GM18505 (cell line): ENCODE results near the gene CRACDL.
"Not testable (repeated sequence)": the region's sequence is repeated elsewhere in the genome, so short reads cannot be mapped to it uniquely, and the experiment has no call there.

Source experiments
- ATAC-seq: cut with Tn5 transposase; IDR thresholded peaks from one replicate; pipeline ENCODE4 v1.9.1; 2021; ENCODE audit not compliant: unreplicated experiment
- POLR2A ChIP-seq: IDR thresholded peaks from 4 replicates; pipeline ENCODE4 v1.6.1; 2011; ENCODE audit warnings: borderline replicate concordance; ENCODE audit not compliant: insufficient read depth, insufficient read length; ENCODE audit errors: extremely low read depth

Gene CRACDL

GRCh38 chr2:98753801-98754200 is 182.2 kb downstream of the CRACDL start:
- ATAC-seq: no peak
- no peak for TF ChIP-seq POLR2A

GRCh38 chr2:98752711-98753110 is 183.3 kb downstream of the CRACDL start:
- ATAC-seq: not testable (repeated sequence)

GRCh38 chr2:98751748-98752147 is 184.3 kb downstream of the CRACDL start:
- no peak for TF ChIP-seq POLR2A
- ATAC-seq: no peak

GRCh38 chr2:98750593-98751282 is 185.3 kb downstream of the CRACDL start:
- ATAC-seq: no peak
- TF ChIP-seq POLR2A: no peak

GRCh38 chr2:98749066-98749450 is 187.0 kb downstream of the CRACDL start:
- no peak for TF ChIP-seq POLR2A
- no peak for ATAC-seq

- no peak for TF ChIP-seq POLR2A
- ATAC-seq: no peak
Measured at GRCh38 chr2:98748292-98749065, 187.5 kb downstream of the CRACDL start.

- ATAC-seq: no peak
- TF ChIP-seq POLR2A: no peak
Measured at GRCh38 chr2:98747888-98748287, 188.1 kb downstream of the CRACDL start.

GRCh38 chr2:98746426-98746825 is 189.6 kb downstream of the CRACDL start:
- TF ChIP-seq POLR2A: no peak
- no peak for ATAC-seq

- TF ChIP-seq POLR2A: no peak
- no peak for ATAC-seq
Measured at GRCh38 chr2:98744595-98744994, 191.4 kb downstream of the CRACDL start.
